Measurements from ENCODE around the gene CAPN10.

The CAPN10 gene

GRCh38 chr2:240622531-240623235 is 36.1 kb downstream of the CAPN10 start:
- TF ChIP-seq JUND (IDR thresholded peaks at IDR 0.05; ENCODE audit: low read depth) = no peak
- no peak for DNase-seq (ENCODE audit: low read depth in 1 of 2, low spot score in 1 of 2)
- in situ Hi-C loops (cut with HindIII; ENCODE audit: low pct_unique_long_range_greater_than_20kb, low sequenced_read_pairs) = no loop called here

DNA sequence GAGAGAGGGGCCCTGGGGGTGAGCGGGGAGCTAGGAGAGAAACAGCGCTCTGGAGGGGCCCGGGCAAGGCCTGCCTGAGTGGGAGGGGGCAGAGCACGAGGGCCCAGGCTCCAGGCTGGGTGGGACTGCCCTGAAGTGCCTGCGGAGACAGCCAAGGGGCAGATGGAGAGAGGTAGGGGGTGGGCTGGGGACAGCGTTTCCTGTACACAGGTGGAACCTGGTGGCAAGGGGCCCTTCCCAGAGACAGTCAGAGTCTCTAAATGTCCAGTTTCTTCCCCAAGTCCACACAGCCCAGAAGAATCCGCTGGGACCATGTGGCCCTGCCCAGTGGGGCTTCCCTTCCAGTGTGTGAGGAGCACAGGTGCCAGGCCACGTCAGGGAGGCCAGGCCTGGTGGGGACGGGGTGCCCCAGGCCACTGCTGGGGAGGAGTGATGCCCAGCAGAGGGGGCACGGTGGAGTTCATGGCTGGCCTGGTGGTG is 37.0 kb downstream of the CAPN10 start:
- TF ChIP-seq JUND (IDR thresholded peaks at IDR 0.05; ENCODE audit: low read depth) = no peak
- in situ Hi-C loops (cut with HindIII; ENCODE audit: low pct_unique_long_range_greater_than_20kb, low sequenced_read_pairs) = no loop called here
- DNase-seq (ENCODE audit: low read depth in 1 of 2, low spot score in 1 of 2) = no peak

- in situ Hi-C loops (cut with HindIII; ENCODE audit: low pct_unique_long_range_greater_than_20kb, low sequenced_read_pairs) = no loop called here
- TF ChIP-seq JUND (IDR thresholded peaks at IDR 0.05; ENCODE audit: low read depth) = no peak
- DNase-seq (ENCODE audit: low read depth in 1 of 2, low spot score in 1 of 2) = peak in 1 of 2 experiments; percentile 5
Observed at GRCh38 chr2:240624011-240624949, 37.7 kb downstream of the CAPN10 start.

GRCh38 chr2:240624950-240625621 is 38.6 kb downstream of the CAPN10 start, which contains the start of gene GPR35:
GPR35 (plus strand) TSS chr2:240625480; CDS start chr2:240629953, 4,473 bp downstream.
- DNase-seq (ENCODE audit: low read depth in 1 of 2, low spot score in 1 of 2) = peak in 1 of 2 experiments; percentile 15
- TF ChIP-seq JUND (IDR thresholded peaks at IDR 0.05; ENCODE audit: low read depth) = no peak
- in situ Hi-C loops (cut with HindIII; ENCODE audit: low pct_unique_long_range_greater_than_20kb, low sequenced_read_pairs) = no loop called here

GRCh38 chr2:240626531-240627300 is 40.2 kb downstream of the CAPN10 start:
- DNase-seq (ENCODE audit: low read depth in 1 of 2, low spot score in 1 of 2) = no peak
- TF ChIP-seq JUND (IDR thresholded peaks at IDR 0.05; ENCODE audit: low read depth) = no peak
- in situ Hi-C loops (cut with HindIII; ENCODE audit: low pct_unique_long_range_greater_than_20kb, low sequenced_read_pairs) = no loop called here

- in situ Hi-C loops (cut with HindIII; ENCODE audit: low pct_unique_long_range_greater_than_20kb, low sequenced_read_pairs) = no loop called here
- TF ChIP-seq JUND (IDR thresholded peaks at IDR 0.05; ENCODE audit: low read depth) = no peak
- DNase-seq (ENCODE audit: low read depth in 1 of 2, low spot score in 1 of 2) = no peak
Observed at GRCh38 chr2:240627736-240628506, 41.4 kb downstream of the CAPN10 start.

- TF ChIP-seq JUND (IDR thresholded peaks at IDR 0.05; ENCODE audit: low read depth) = no peak
- no peak for DNase-seq (ENCODE audit: low read depth in 1 of 2, low spot score in 1 of 2)
- in situ Hi-C loops (cut with HindIII; ENCODE audit: low pct_unique_long_range_greater_than_20kb, low sequenced_read_pairs) = no loop called here
Observed at GRCh38 chr2:240628507-240628807, 41.9 kb downstream of the CAPN10 start.

DNA sequence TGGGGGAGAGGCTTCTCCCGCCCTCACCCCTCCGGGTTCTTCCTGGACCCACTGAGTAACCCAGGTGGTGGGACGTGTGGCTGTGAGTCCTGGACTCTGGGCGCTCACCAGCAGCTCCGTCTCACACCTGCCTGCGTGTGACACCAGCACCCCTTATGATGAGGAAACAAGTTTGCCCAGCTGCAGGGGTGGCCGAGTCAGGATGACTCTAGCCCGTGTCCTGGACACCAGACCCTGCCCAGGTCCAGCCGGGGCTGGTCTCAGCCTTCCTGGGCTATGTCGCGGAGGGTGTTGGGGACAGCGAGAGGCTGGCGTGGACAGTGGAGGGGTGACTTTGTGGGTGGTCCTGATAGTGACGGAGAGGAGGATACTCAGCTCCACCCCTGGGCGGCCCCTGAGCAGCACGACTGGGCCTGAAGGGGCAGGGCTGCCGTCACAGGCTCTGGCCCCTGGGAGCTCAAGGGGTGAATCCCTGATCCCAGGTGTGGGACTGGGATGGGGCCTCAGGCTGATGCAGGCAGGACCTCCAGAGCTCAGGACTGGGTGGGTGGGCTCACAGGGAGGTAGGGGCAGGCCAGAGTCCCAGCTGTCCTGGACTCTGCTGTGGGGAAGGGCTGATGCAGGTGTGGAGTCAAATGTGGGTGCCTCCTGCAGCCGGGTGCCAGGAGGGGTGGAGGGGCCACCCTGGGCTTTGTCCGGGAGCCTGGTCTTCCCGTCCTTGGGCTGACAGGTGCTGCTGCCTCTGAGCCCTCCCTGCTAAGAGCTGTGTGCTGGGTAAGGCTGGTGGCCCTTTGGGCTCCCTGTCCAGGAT is 42.5 kb downstream of the CAPN10 start:
- DNase-seq (ENCODE audit: low read depth in 1 of 2, low spot score in 1 of 2) = no peak
- no peak for TF ChIP-seq JUND (IDR thresholded peaks at IDR 0.05; ENCODE audit: low read depth)
- in situ Hi-C loops (cut with HindIII; ENCODE audit: low pct_unique_long_range_greater_than_20kb, low sequenced_read_pairs) = no loop called here

DNA sequence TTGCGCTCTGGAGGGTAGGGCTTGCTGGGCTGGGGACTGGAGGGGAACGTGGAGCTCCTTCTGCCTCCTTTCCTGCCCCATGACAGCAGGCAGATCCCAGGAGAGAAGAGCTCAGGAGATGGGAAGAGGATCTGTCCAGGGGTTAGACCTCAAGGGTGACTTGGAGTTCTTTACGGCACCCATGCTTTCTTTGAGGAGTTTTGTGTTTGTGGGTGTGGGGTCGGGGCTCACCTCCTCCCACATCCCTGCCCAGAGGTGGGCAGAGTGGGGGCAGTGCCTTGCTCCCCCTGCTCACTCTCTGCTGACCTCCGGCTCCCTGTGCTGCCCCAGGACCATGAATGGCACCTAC is 43.1 kb downstream of the CAPN10 start:
- TF ChIP-seq JUND (IDR thresholded peaks at IDR 0.05; ENCODE audit: low read depth) = no peak
- in situ Hi-C loops (cut with HindIII; ENCODE audit: low pct_unique_long_range_greater_than_20kb, low sequenced_read_pairs) = no loop called here
- DNase-seq (ENCODE audit: low read depth in 1 of 2, low spot score in 1 of 2) = no peak

DNA sequence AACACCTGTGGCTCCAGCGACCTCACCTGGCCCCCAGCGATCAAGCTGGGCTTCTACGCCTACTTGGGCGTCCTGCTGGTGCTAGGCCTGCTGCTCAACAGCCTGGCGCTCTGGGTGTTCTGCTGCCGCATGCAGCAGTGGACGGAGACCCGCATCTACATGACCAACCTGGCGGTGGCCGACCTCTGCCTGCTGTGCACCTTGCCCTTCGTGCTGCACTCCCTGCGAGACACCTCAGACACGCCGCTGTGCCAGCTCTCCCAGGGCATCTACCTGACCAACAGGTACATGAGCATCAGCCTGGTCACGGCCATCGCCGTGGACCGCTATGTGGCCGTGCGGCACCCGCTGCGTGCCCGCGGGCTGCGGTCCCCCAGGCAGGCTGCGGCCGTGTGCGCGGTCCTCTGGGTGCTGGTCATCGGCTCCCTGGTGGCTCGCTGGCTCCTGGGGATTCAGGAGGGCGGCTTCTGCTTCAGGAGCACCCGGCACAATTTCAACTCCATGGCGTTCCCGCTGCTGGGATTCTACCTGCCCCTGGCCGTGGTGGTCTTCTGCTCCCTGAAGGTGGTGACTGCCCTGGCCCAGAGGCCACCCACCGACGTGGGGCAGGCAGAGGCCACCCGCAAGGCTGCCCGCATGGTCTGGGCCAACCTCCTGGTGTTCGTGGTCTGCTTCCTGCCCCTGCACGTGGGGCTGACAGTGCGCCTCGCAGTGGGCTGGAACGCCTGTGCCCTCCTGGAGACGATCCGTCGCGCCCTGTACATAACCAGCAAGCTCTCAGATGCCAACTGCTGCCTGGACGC is 43.6 kb downstream of the CAPN10 start:
- DNase-seq (ENCODE audit: low read depth in 1 of 2, low spot score in 1 of 2) = no peak
- in situ Hi-C loops (cut with HindIII; ENCODE audit: low pct_unique_long_range_greater_than_20kb, low sequenced_read_pairs) = no loop called here
- TF ChIP-seq JUND (IDR thresholded peaks at IDR 0.05; ENCODE audit: low read depth) = no peak
